Stimulated activated effector memory CD8-positive, alpha-beta T cell treated with anti-CD3 and anti-CD28 coated beads, Interleukin-12 subunit alpha, Interleukin-12 subunit beta, amount 100 ng/mL, for 72 hours (primary cell): ENCODE results near the gene CGGBP1.

Source experiments
- ATAC-seq: fragments of 150-1000 bp; cut with Tn5 transposase; 2 replicates; pipeline ENCODE4 v1.10.0; 2021
- DNase-seq, 2 donors: peaks; one replicate each; pipeline ENCODE4 v3.0.0; 2021 to 2022; ENCODE audit warnings: low spot score in 2 of 2
- H3K27ac Mint-ChIP-seq: one replicate; pipeline ENCODE4 v1.8.0; 2022; ENCODE audit warnings: mild to moderate bottlenecking, mixed read lengths
- H3K36me3 Mint-ChIP-seq: one replicate; pipeline ENCODE4 v1.8.0; 2022; ENCODE audit warnings: mild to moderate bottlenecking, mixed read lengths
- H3K4me1 Mint-ChIP-seq: one replicate; pipeline ENCODE4 v1.8.0; 2022; ENCODE audit warnings: mixed read lengths
- H3K4me3 Mint-ChIP-seq: one replicate; pipeline ENCODE4 v1.8.0; 2022; ENCODE audit warnings: mild to moderate bottlenecking, mixed read lengths
- H3K9me3 Mint-ChIP-seq: one replicate; pipeline ENCODE4 v1.8.0; 2022; ENCODE audit warnings: mixed read lengths

The CGGBP1 gene

DNA sequence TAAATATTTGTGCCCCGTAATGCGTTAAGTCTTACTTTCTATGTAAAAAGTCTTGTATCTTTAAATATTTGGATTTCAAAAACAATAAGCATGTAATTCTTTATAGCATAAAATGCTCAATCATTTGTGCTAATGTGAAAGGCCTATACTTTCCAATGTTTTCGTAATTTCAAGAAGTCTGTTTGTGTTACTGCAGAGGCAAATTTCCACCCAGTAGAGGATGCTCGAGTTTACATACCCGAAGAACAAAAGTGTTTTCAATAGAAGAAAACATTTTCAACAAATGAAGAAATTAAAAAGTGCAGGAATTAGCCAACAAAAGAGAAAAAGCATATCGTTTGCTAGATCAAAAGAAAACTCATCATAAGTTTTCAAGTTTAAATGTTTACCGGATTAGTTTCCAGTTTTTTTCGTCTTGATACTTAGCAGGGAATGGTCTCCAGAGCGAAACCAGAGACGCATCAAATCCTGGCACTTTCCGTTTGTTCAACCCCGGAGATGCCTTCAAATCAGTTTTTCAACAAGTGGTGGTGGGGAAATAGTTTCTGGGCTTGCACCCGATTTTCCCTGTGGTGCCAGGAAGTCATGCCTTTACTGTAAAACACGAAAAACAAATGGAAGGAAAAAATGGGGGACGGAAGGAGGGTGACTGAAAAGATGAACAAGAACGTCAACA is 1.0 kb downstream of the CGGBP1 start:
- Mint-ChIP-seq H3K36me3 (peaks cover 73% of the 10 kb centered on the region), H3K27ac (peak overlapping the region; percentile 91), H3K4me1 (peaks cover 38% of the 10 kb centered on the region), H3K4me3 (peak overlapping the region; percentile 95), H3K9me3 (no peaks in the 10 kb centered on the region)
- DNase-seq (no peak), ATAC-seq (no peak)

DNA sequence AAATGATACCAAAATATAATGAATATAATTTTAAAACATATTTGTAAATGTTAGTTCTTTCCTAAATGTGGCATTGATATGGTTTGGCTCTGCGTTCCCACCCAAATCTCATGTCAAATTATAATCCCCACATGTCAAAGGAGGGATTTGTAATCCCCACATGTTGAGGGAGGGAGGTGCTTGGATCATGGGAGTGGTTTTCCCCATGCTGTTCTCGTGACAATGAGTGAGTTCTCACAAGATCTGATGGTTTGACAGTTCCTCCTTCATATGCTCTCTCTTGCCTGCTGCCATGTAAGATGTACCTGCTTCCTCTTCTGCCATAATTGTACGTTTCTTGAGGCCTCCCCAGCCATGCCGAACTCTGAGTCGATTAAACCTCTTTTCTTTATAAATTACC is 12.0 kb downstream of the CGGBP1 start:
- no peaks in the 10 kb centered on the region for H3K4me1 Mint-ChIP-seq
- ATAC-seq = no peak
- H3K27ac Mint-ChIP-seq = no peak overlapping the region
- no peaks in the 10 kb centered on the region for H3K9me3 Mint-ChIP-seq
- DNase-seq = no peak
- no peaks in the 10 kb centered on the region for H3K36me3 Mint-ChIP-seq
- no peak overlapping the region for H3K4me3 Mint-ChIP-seq

DNA sequence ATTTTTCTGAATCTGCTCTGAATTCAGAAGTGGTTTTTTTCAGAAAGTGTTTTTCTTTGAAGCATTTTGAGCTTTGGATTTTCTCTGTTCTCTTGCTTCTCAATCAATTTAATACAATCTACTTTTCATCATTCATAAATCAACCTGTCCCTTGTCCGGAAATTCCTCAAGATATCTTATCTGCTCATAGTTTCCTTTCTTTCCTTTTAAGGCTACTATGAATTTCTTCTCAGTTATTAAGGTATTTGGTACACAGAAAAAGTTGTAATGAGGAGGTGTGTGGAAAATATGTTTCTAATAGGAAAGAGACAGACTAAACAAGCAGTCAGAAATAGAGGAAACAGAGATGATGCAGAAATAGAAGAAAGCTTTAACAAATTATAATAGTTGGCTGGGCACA is 14.4 kb downstream of the CGGBP1 start:
- ATAC-seq = no peak
- no peak overlapping the region for H3K4me3 Mint-ChIP-seq
- no peak overlapping the region for H3K27ac Mint-ChIP-seq

DNA sequence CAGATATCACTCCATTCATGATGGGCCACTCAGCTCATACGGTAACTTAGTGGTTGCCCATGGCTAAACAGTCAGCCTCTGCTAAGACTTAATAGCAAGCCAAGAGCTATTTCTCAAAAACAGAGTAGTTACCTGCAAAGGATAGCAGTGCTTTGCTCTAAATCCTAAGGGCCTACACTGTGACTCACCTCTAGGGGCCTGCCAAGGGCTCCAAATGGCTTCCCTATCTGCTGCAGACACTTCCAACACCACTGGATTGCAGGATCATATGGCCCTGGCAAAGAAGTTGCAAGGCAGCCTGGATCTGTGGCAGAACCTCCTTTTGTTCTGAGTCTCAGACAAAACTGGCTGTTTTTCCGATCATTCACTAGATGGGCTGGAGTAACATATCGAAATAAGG is 17.8 kb downstream of the CGGBP1 start:
- no peaks in the 10 kb centered on the region for H3K4me1 Mint-ChIP-seq
- no peaks in the 10 kb centered on the region for H3K36me3 Mint-ChIP-seq
- no peak overlapping the region for H3K27ac Mint-ChIP-seq
- ATAC-seq = no peak
- H3K4me3 Mint-ChIP-seq = no peak overlapping the region
- no peak for DNase-seq
- no peaks in the 10 kb centered on the region for H3K9me3 Mint-ChIP-seq

More for the DNA sequence above, 14.4 kb downstream of the CGGBP1 start:
- no peak for DNase-seq
- H3K36me3 Mint-ChIP-seq = no peaks in the 10 kb centered on the region
- no peaks in the 10 kb centered on the region for H3K9me3 Mint-ChIP-seq
- H3K4me1 Mint-ChIP-seq = no peaks in the 10 kb centered on the region

DNA sequence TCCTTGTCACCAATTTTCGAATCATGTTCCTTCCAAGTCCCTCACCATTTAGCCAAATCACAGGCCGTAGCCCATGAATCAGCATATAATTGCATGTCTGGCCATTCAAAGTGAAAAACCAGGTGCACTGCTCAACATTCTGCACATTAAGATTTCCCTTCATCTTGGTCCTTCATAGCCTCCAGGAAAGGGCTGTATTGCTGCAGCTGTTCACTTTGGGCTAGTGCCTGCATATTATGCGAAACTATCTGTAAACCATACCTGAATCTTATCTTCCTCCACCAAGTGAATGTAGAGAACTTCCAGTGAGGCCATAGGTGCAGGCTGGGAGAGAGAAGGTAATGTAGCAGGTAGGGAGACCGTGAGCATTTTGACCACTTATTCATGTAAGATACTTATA is 18.3 kb downstream of the CGGBP1 start:
- no peak overlapping the region for H3K4me3 Mint-ChIP-seq
- H3K36me3 Mint-ChIP-seq = no peaks in the 10 kb centered on the region
- H3K4me1 Mint-ChIP-seq = no peaks in the 10 kb centered on the region
- no peak for ATAC-seq
- DNase-seq = no peak
- H3K9me3 Mint-ChIP-seq = no peaks in the 10 kb centered on the region
- no peak overlapping the region for H3K27ac Mint-ChIP-seq

DNA sequence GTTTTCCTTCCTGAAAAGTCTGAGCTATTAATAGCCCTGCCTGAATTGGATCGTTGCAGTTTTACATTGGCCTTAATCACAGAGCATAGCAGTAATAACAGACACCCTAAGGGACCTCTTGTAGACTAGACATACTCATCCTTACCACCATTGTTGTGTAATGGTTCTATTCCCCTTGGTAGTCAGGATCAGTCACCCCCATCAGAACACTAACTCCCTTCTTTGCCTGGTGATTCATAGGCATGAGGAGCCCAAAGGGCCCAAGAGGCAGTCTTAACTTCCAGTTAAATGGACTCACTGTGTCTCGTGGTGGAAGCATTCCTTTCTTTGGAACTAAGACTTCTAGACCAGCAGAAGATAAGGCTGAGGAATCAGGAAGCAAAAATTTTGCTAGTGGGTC is 20.2 kb downstream of the CGGBP1 start:
- Mint-ChIP-seq H3K36me3 (no peaks in the 10 kb centered on the region), H3K4me1 (no peaks in the 10 kb centered on the region), H3K27ac (no peak overlapping the region), H3K9me3 (no peaks in the 10 kb centered on the region), H3K4me3 (no peak overlapping the region)
- peak; percentile 40 for ATAC-seq
- DNase-seq = no peak

DNA sequence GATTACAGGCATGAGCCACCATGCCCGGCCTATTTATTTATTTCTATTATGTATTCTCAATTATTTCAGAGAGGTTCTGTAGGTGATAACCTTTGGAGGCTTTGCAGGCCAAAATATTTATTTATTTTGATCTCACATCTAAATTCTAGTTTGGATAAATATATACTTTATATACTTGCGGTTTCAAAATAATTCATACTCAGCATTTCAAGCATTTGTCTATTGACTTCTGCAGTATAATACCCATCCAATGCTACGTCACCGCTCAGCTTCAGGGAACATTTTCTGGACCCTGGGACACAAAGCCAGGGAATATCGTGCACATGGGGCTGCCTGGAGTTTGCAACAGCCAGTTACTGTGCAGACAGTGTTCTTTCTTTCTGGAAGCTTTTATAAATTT is 22.6 kb downstream of the CGGBP1 start:
- H3K9me3 Mint-ChIP-seq = no peaks in the 10 kb centered on the region
- peaks cover 12% of the 10 kb centered on the region for H3K4me1 Mint-ChIP-seq
- ATAC-seq (no peak), DNase-seq (no peak)
- no peak overlapping the region for H3K4me3 Mint-ChIP-seq
- no peaks in the 10 kb centered on the region for H3K36me3 Mint-ChIP-seq
- H3K27ac Mint-ChIP-seq = no peak overlapping the region

DNA sequence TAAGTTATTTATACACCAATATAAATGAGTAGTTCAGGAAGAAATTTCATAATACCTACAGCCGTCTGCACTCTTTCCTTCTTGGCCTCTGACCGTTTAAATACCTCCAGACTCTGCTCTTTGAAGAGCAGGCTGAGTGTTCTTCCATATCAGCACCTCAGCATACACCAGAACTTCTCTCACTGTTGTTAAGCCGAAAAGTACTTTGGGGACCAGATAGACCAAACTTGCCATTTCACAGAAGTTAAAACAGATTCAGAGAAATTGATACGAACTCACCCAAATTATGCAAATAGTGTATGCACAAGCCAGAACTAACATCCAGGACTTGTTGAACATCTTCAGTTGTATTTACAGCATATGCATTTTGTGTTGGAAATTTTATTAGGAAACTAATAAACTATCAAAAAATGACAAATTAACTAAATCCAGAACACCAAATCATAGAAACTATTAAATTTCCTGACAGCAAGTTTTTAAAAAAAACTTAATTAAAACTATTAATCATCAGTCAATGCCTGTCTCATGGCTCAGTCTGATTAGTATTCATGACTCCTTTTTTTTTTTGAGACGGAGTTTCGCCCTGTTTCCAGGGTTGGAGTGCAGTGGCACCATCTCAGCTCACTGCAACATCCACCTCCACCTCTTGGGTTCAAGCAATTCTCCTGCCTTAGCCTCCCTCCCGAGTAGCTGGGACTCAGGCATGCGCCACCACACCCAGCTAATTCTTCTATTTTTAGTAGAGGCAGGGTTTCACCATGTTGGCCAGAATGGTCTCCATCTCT is 24.1 kb downstream of the CGGBP1 start:
- no peak for DNase-seq
- no peaks in the 10 kb centered on the region for H3K36me3 Mint-ChIP-seq
- no peak for ATAC-seq
- peaks cover 18% of the 10 kb centered on the region for H3K4me1 Mint-ChIP-seq
- H3K9me3 Mint-ChIP-seq = no peaks in the 10 kb centered on the region
- no peak overlapping the region for H3K4me3 Mint-ChIP-seq
- H3K27ac Mint-ChIP-seq = no peak overlapping the region

DNA sequence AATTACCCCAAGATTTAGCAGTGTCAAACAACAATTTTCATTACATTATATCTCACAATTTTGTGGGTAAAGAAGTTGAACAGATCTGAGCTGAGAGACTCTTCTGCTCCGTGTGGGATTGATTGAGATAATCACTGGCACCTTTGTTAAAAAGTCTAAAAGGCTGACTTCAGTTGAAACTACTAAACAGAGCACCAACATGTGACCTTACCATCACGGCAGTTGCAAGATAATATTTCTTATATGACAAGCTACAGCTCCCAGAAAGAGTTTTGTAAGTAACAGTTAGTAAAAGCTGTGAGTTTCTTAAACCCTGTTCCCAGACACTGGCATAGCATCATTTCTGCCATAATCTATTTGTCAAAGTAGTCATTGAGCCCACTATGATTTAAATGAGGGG is 25.0 kb downstream of the CGGBP1 start:
- no peak overlapping the region for H3K4me3 Mint-ChIP-seq

DNA sequence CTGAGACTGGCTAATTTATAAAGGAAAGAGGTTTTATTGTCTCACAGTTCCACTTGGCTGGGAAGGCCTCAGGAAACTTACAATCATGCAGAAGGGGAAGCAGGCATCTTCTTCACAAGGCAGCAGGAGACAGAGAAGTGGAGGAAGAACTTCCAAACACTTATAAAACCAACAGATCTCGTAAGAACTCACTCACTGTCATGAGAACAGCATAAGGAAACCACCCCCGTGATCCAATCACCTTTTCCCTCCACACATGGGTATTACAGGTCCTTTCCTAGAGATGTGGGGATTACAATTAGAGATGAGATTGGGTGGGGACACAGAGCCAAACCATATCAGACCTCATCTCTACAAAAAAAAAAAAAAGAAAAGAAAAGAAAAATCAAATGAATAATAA is 25.7 kb downstream of the CGGBP1 start:
- no peak for ATAC-seq
- Mint-ChIP-seq H3K9me3 (no peaks in the 10 kb centered on the region), H3K36me3 (no peaks in the 10 kb centered on the region), H3K4me1 (peaks cover 23% of the 10 kb centered on the region), H3K27ac (peak overlapping the region; percentile 91), H3K4me3 (no peak overlapping the region)
- no peak for DNase-seq

More for the DNA sequence above, 25.0 kb downstream of the CGGBP1 start:
- Mint-ChIP-seq H3K4me1 (peaks cover 23% of the 10 kb centered on the region), H3K27ac (no peak overlapping the region), H3K9me3 (no peaks in the 10 kb centered on the region), H3K36me3 (no peaks in the 10 kb centered on the region)
- DNase-seq (no peak), ATAC-seq (no peak)

DNA sequence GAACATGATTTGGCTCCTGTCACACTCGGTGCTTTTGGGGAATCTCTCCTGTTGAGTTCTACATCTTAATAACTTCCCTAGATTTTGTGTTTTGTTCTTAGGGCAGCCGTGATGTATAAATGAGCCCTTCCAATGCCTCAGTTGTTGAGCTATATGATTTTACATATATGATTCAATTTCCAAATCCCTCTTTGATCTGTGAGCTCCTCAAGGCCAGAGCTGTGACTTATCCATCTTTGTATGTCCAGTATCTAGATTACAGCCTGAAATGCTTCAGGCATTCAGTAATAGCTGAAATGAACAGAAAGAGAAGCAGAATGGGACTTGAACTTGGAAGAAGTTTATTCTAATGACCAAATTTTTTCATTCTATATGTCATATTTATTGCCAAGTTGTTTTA is 26.6 kb downstream of the CGGBP1 start:
- Mint-ChIP-seq H3K4me1 (peaks cover 23% of the 10 kb centered on the region), H3K9me3 (no peaks in the 10 kb centered on the region), H3K36me3 (no peaks in the 10 kb centered on the region), H3K4me3 (peak overlapping the region; percentile 69), H3K27ac (peak overlapping the region; percentile 91)
- DNase-seq = no peak
- peak; percentile 16 for ATAC-seq

DNA sequence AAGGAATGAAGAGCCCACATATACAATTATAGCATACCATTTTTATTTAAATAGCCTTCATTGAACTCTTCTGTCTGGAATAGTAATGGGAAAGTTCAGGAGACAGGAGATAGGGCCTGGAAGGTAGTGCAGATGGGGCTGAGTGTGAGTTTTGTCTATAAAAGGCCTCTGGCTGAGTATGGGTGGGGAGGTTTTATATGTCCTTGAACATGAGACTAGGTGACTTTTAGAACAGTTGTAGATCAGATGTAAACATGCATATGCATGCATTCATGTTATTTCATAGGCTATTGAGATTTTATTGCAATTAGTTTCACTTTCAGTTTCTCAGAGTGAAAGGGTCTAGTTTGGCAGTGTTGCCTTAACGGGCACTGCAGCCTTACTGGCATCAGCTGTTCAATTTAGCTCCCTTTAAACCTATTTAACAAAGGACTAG is 27.1 kb downstream of the CGGBP1 start:
- ATAC-seq = peak; percentile 88
- peaks cover 23% of the 10 kb centered on the region for H3K4me1 Mint-ChIP-seq
- no peak for DNase-seq
- H3K36me3 Mint-ChIP-seq = no peaks in the 10 kb centered on the region
- H3K9me3 Mint-ChIP-seq = no peaks in the 10 kb centered on the region
- peak overlapping the region; percentile 91 for H3K27ac Mint-ChIP-seq
- peak overlapping the region; percentile 69 for H3K4me3 Mint-ChIP-seq

DNA sequence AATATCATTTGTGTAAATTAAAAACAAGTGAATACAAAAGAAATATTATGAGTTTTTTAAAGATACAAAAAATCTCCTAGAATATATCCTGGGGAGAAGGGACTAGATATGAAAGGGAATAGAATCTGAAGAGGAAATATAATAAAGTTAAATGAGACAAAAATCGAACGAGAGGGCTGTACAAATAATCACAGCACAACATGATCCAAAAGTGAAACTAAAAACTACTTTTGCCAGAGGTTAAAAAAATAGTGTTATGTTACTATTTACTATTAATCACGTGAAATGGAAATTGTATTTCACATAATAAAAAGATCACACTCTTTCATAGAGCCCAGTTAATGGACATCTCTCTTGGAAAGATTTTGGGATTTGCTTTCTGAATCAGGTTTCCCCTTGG is 28.6 kb downstream of the CGGBP1 start:
- ATAC-seq = no peak
- Mint-ChIP-seq H3K4me3 (peak overlapping the region; percentile 52), H3K27ac (peak overlapping the region; percentile 73), H3K4me1 (peaks cover 31% of the 10 kb centered on the region), H3K9me3 (no peaks in the 10 kb centered on the region), H3K36me3 (no peaks in the 10 kb centered on the region)
- DNase-seq = no peak

DNA sequence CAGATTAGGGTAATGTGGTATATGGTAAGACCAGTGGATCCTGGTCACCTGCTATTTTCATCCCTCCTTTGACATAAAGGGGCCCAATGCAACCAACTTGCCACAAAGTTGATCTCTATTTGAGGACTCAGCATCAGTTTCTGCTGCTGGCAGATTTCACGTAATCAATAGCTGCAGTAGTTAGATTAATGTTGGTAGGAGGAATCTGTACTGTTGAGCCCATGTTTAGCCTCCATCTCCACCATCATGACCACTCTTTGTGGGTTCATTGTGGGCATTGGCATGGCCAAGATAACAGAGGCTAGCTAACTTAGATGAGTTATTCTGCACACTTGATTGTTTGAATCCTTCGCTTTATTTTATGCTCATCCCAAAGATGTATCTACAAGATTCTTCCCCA is 29.9 kb downstream of the CGGBP1 start:
- peaks cover 31% of the 10 kb centered on the region for H3K4me1 Mint-ChIP-seq
- ATAC-seq (no peak), DNase-seq (no peak)
- H3K27ac Mint-ChIP-seq = peak overlapping the region; percentile 73
- no peaks in the 10 kb centered on the region for H3K36me3 Mint-ChIP-seq
- H3K9me3 Mint-ChIP-seq = no peaks in the 10 kb centered on the region
- H3K4me3 Mint-ChIP-seq = no peak overlapping the region

DNA sequence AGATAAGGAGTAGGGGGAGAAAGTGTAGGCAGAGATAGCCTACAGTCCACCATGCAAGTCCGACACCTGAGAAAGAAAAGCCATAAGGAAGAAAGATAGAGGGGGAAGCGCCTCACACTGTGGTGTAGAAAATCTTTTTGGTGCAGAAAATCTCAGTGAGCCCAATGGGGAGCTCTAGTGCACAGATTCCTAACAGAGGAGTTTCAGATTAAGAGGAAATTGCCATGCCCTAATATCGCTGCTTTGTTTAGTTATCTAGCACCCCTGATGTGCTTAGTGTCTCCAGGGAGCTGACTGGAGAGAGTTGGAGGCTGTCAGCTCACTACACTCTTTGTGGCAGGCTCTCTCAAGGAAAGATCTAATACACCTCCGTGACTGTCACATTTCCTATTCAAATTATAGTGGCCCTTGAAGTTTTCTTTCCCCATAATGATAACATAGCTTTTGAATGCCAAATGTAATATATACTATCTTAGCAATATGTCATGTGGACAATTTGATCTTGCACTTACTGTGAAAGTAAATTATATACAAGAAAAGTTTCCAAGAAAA is 33.7 kb downstream of the CGGBP1 start:
- ATAC-seq = no peak
- Mint-ChIP-seq H3K9me3 (no peaks in the 10 kb centered on the region), H3K4me1 (peaks cover 22% of the 10 kb centered on the region), H3K27ac (no peak overlapping the region), H3K4me3 (no peak overlapping the region), H3K36me3 (no peaks in the 10 kb centered on the region)
- no peak for DNase-seq

DNA sequence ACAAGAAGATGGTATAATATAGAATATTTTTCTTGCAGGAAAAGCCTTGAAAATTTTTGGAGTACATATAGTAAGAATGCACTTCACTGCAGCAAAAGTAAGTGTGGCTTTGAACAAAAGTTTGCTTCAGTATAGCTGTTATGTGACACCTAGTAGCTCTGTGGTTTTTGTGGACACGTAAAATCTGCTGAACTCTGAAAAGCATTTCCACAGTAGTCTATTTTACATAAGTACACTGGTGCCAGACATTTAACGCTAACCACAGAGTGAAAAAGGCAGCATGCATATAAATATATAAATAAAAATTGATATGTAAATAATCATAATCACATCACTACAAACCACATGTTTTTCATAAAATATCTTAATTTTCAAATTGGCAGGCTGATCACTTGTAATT is 39.8 kb downstream of the CGGBP1 start:
- H3K4me1 Mint-ChIP-seq = peaks cover 23% of the 10 kb centered on the region
- no peaks in the 10 kb centered on the region for H3K9me3 Mint-ChIP-seq
- H3K4me3 Mint-ChIP-seq = no peak overlapping the region
- no peak overlapping the region for H3K27ac Mint-ChIP-seq
- H3K36me3 Mint-ChIP-seq = no peaks in the 10 kb centered on the region
- no peak for DNase-seq
- ATAC-seq = peak; percentile 96
